Activated CD8-positive, alpha-beta T cell treated with anti-CD3 and anti-CD28 coated beads for 36 hours (primary cell): ENCODE data around the gene TLDC2. TPM values are rescaled to one million over a fixed set of nuclear protein-coding genes. Genes with fewer than 3 reads are reported as not detected.
A peak's percentile ranks its signal among the peaks of the same experiment; 100 is the strongest.

Source experiments
- ATAC-seq: fragments of 200-7000 bp; cut with Tn5 transposase; one replicate; pipeline ENCODE4 v1.10.0; 2021; ENCODE audit warnings: mild to moderate bottlenecking, moderate library complexity
- CTCF ChIA-PET: fragments of 350-600 bp; sonication (Branson Sonifier 250); formaldehyde crosslinking; loops from one replicate; lab custom pipeline; 2021; ENCODE audit warnings: antibody characterized with exemption; lab: Charles Lee
- POLR2A ChIA-PET: fragments of 350-600 bp; sonication (Branson Sonifier 250); formaldehyde crosslinking; loops from one replicate; lab custom pipeline; 2021; ENCODE audit warnings: antibody characterized with exemption; lab: Charles Lee
- DNase-seq: peaks from one replicate; pipeline ENCODE4 v3.0.0-alpha.2; 2020
- H3K27ac Mint-ChIP-seq: one replicate; pipeline ENCODE4 v1.8.0; 2021; ENCODE audit warnings: mild to moderate bottlenecking, mixed read lengths
- H3K27me3 Mint-ChIP-seq: one replicate; pipeline ENCODE4 v1.8.0; 2021; ENCODE audit warnings: mixed read lengths
- H3K36me3 Mint-ChIP-seq: one replicate; pipeline ENCODE4 v1.8.0; 2021; ENCODE audit warnings: low read depth, mixed read lengths
- H3K4me1 Mint-ChIP-seq: one replicate; pipeline ENCODE4 v1.8.0; 2021; ENCODE audit warnings: low read depth, mixed read lengths
- H3K4me3 Mint-ChIP-seq: one replicate; pipeline ENCODE4 v1.8.0; 2021; ENCODE audit warnings: mild to moderate bottlenecking, moderate library complexity, mixed read lengths
- H3K9me3 Mint-ChIP-seq: one replicate; pipeline ENCODE4 v1.8.0; 2021; ENCODE audit warnings: mixed read lengths
- intact Hi-C: fragments of 100-400 bp; cut with micrococcal nuclease; formaldehyde crosslinking; loops from one replicate; pipeline ENCODE4 v1.10.0; 2022
- total RNA-seq, 2 experiments: library from RNA; stranded (reverse); gene quantifications; one replicate each; pipeline ENCODE4 v1.2.3, GENCODE V29; 2021
- TF ChIP-seq, protein P1 (sequence below): fragments of 200-600 bp; IDR thresholded peaks from one replicate; pipeline ENCODE4 v1.8.0; 2022; ENCODE audit warnings: antibody characterized with exemption, mild to moderate bottlenecking

Gene TLDC2
- total RNA-seq, 2 experiments from 2014 or later: not detected

DNA sequence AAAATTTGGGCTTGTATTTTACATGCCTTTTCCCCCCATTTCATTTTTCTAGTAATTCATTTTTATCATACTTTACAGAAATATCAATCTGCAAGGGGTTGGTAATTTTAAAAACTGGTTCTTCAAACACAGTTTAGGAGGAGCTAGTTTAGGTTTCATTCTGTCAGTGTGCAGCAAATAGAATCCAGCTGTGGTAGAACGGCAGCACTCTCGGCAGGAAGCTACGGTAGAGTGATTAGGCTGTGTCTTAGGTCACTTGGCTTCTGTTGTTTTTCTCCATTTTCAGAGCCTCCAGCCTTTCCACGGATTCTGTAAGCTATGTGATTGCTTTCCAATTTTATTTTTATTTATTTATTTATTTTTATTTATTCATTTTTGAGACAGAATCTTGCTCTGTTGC lies 32.7 kb downstream of the TLDC2 start:
- H3K9me3 Mint-ChIP-seq: no peaks in the 10 kb centered on the region
- intact Hi-C loops: no loop called here
- no peaks in the 10 kb centered on the region for H3K27me3 Mint-ChIP-seq
- no peak overlapping the region for H3K4me3 Mint-ChIP-seq
- TF ChIP-seq, protein P1, sequence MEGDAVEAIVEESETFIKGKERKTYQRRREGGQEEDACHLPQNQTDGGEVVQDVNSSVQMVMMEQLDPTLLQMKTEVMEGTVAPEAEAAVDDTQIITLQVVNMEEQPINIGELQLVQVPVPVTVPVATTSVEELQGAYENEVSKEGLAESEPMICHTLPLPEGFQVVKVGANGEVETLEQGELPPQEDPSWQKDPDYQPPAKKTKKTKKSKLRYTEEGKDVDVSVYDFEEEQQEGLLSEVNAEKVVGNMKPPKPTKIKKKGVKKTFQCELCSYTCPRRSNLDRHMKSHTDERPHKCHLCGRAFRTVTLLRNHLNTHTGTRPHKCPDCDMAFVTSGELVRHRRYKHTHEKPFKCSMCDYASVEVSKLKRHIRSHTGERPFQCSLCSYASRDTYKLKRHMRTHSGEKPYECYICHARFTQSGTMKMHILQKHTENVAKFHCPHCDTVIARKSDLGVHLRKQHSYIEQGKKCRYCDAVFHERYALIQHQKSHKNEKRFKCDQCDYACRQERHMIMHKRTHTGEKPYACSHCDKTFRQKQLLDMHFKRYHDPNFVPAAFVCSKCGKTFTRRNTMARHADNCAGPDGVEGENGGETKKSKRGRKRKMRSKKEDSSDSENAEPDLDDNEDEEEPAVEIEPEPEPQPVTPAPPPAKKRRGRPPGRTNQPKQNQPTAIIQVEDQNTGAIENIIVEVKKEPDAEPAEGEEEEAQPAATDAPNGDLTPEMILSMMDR: no peak
- CTCF ChIA-PET: interaction anchor here (1.9 to 3.9 kb wide), 3 partner anchors 11 to 24 kb away, joined by 5 to 24 read pairs (median 9); no protein-coding TSS in a partner anchor
- H3K27ac Mint-ChIP-seq: no peak overlapping the region
- DNase-seq (no peak), ATAC-seq (no peak)
- peaks cover 13% of the 10 kb centered on the region for H3K4me1 Mint-ChIP-seq
- peaks cover 37% of the 10 kb centered on the region for H3K36me3 Mint-ChIP-seq
- POLR2A ChIA-PET: no interaction called here

DNA sequence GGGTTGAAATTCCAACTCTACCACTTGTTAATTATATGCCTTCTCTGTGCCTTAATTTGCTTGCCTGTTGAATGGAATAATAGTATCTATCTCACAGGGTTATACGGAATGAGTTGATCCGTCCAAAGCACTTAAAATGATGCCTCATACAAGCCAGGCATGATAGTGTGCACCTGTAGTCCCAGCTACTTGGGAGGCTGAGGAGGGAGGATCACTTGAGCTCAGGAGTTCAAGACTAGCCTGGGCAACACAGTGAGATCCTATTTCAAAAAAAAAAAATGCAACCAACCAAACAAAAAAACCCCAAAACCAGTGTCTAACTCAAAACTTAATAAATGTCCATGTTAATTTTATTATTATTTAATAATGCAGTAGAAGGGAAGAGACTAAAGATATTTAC lies 40.3 kb downstream of the TLDC2 start:
- Mint-ChIP-seq H3K9me3 (no peaks in the 10 kb centered on the region), H3K27me3 (no peaks in the 10 kb centered on the region), H3K4me3 (no peak overlapping the region), H3K27ac (no peak overlapping the region), H3K4me1 (peaks cover 6% of the 10 kb centered on the region), H3K36me3 (peaks cover 29% of the 10 kb centered on the region)
- TF ChIP-seq, protein P1: no peak
- CTCF ChIA-PET: interaction anchor here (1.3 kb wide), 1 partner anchor 8 kb away, joined by 4 read pairs; no protein-coding TSS in a partner anchor
- intact Hi-C loops: no loop called here
- POLR2A ChIA-PET: interaction anchor here (1.3 kb wide), 1 partner anchor 343 kb away, joined by 3 read pairs; the partner anchor contains the start of gene TGIF2
- no peak for ATAC-seq
- no peak for DNase-seq

DNA sequence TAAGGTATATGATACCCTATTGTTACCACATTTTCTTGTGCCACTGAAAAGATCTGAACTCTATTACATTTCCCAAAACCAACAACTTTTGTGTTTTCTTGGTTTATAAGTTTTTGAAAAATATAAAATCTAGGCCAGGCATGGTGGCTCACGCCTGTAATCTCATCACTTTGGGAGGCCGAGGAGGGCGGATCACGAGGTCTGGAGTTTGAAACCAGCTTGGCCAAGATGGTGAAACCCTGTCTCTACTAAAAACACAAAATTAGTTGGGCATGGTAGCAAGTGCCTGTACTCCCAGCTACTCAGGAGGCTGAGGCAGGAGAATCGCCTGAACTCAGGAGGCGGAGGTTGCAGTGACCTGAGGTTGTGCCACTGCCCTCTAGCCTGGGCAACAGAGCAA lies 41.3 kb downstream of the TLDC2 start:
- ChIA-PET CTCF (interaction anchor here (1.3 kb wide), 1 partner anchor 9 kb away, joined by 4 read pairs; no protein-coding TSS in a partner anchor), POLR2A (interaction anchor here (1.3 to 1.4 kb wide), 2 partner anchors 11 to 344 kb away, joined by 3 to 4 read pairs; partner anchors contain the start of gene TGIF2)
- TF ChIP-seq, protein P1: no peak
- Mint-ChIP-seq H3K4me1 (peaks cover 6% of the 10 kb centered on the region), H3K4me3 (no peak overlapping the region), H3K9me3 (no peaks in the 10 kb centered on the region), H3K36me3 (peaks cover 20% of the 10 kb centered on the region), H3K27ac (no peak overlapping the region), H3K27me3 (no peaks in the 10 kb centered on the region)
- intact Hi-C loops: no loop called here
- ATAC-seq (no peak), DNase-seq (no peak)

DNA sequence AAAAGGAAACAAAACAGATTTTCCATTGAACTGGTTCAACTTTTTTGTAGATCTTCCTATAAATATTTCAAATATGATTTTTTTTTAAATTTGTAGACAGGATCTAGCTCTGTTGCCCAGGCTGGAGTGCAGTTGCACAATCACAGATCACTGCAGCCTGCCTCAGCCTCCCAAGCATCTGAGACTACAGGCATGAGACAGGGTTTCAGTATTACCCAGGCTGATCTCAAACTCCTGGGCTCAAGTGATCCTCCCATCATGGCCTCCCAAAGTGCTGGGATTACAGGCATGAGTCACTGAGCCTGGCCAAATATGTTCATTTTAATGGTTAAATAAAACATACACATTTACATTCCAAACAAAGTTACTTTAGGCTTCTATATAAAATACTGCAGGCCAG lies 42.0 kb downstream of the TLDC2 start:
- ChIA-PET POLR2A (interaction anchor here (1.4 kb wide), 1 partner anchor 10 kb away, joined by 4 read pairs; no protein-coding TSS in a partner anchor), CTCF (interaction anchor here (1.6 to 4.3 kb wide), 4 partner anchors 11 to 109 kb away, joined by 5 to 24 read pairs (median 8); no protein-coding TSS in a partner anchor)
- H3K9me3 Mint-ChIP-seq: no peaks in the 10 kb centered on the region
- H3K36me3 Mint-ChIP-seq: peaks cover 17% of the 10 kb centered on the region
- peaks cover 6% of the 10 kb centered on the region for H3K4me1 Mint-ChIP-seq
- DNase-seq (no peak), ATAC-seq (no peak)
- no peaks in the 10 kb centered on the region for H3K27me3 Mint-ChIP-seq
- H3K4me3 Mint-ChIP-seq: no peak overlapping the region
- no peak overlapping the region for H3K27ac Mint-ChIP-seq
- TF ChIP-seq, protein P1: no peak
- intact Hi-C loops: no loop called here

DNA sequence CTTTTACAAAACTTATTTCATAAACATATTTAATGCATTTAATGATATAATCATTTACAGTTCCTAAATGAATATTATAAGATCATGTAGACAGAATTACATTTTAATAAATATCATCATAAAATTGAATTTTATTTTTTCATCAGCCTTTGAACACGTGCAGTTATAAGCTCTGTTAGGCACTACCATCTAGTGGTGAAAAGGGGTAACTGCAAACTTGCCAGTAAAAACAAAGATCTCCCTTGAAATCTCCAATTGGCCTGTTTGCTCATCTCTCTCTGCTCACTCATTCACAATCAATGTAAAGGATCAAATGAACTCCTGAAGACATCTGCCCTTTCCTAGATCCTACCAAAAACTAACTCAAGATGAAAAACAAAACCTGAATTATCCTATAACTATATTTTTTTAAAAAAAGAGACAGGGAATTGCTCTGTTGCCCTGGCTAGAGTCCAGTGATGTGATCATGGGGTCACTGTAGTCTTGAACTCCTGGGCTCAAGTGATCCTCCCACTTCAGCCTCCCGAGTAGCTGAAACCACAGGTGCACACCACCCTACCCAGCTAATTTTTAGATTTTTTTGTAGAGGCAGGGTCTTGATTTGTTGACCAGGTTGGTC lies 43.9 kb downstream of the TLDC2 start:
- ChIA-PET POLR2A (interaction anchor here (0.6 kb wide), 1 partner anchor 9 kb away, joined by 3 read pairs; no protein-coding TSS in a partner anchor), CTCF (interaction anchor here (0.8 to 4.3 kb wide), 13 partner anchors 9 to 311 kb away, joined by 3 to 24 read pairs (median 3); partner anchors contain the start of gene DSN1)
- DNase-seq (peak; percentile 26), ATAC-seq (peak; percentile 88)
- Mint-ChIP-seq H3K36me3 (peaks cover 14% of the 10 kb centered on the region), H3K4me1 (peaks cover 16% of the 10 kb centered on the region), H3K27ac (peak overlapping the region; percentile 73), H3K27me3 (no peaks in the 10 kb centered on the region), H3K9me3 (no peaks in the 10 kb centered on the region), H3K4me3 (no peak overlapping the region)
- intact Hi-C loops: no loop called here
- TF ChIP-seq, protein P1: peak; percentile 97
